Nephron progenitor cell (in vitro differentiated cells): ENCODE data around the gene MYH14.

Experiments used
- DNase-seq: peaks from one replicate; pipeline ENCODE4 v3.0.0; 2021
- H3K27ac Mint-ChIP-seq: 2 replicates; pipeline ENCODE4 v1.8.0; 2021; ENCODE audit warnings: mild to moderate bottlenecking, moderate library complexity, mixed read lengths
- H3K27me3 Mint-ChIP-seq: 2 replicates; pipeline ENCODE4 v1.8.0; 2021; ENCODE audit warnings: mild to moderate bottlenecking, low read depth, mixed read lengths; ENCODE audit not compliant: poor library complexity
- H3K36me3 Mint-ChIP-seq: 2 replicates; pipeline ENCODE4 v1.8.0; 2021; ENCODE audit warnings: low read depth, mixed read lengths
- H3K4me1 Mint-ChIP-seq: 2 replicates; pipeline ENCODE4 v1.8.0; 2021; ENCODE audit warnings: mixed read lengths
- H3K4me3 Mint-ChIP-seq: 2 replicates; pipeline ENCODE4 v1.8.0; 2021; ENCODE audit warnings: mild to moderate bottlenecking, moderate library complexity, mixed read lengths
- H3K9me3 Mint-ChIP-seq: 2 replicates; pipeline ENCODE4 v1.8.0; 2021; ENCODE audit warnings: mild to moderate bottlenecking, moderate library complexity, mixed read lengths
- CTCF ChIP-seq: fragments of 200-600 bp; sonication (generic); IDR thresholded peaks from 2 replicates; pipeline ENCODE4 v1.5.0; 2021; ENCODE audit warnings: antibody characterized with exemption

Gene MYH14

DNA sequence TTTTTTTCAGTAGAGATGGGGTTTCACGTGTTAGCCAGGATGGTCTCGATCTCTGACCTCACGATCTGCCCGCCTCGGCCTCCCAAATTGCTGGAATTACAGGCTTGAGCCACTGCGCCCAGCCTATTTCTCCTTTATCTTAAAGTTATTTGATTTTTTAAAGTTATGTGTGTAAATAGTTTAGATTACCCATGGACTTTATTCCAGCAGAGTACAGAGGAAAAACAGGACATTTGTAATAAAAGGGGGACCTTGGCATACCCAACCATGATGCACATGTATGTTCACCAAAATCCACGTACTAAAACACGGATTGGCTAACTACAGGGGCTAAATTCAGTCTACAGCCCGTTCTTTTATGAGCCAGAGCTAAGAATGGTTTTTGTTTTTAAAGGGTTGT lies 26.6 kb upstream of the MYH14 start:
- H3K4me3 Mint-ChIP-seq, result no peak overlapping the region
- peaks cover 26% of the 10 kb centered on the region for H3K4me1 Mint-ChIP-seq
- H3K9me3 Mint-ChIP-seq, result no peaks in the 10 kb centered on the region
- peaks cover 7% of the 10 kb centered on the region for H3K27me3 Mint-ChIP-seq
- TF ChIP-seq CTCF, result no peak
- no peak overlapping the region for H3K27ac Mint-ChIP-seq
- no peaks in the 10 kb centered on the region for H3K36me3 Mint-ChIP-seq
- no peak for DNase-seq

DNA sequence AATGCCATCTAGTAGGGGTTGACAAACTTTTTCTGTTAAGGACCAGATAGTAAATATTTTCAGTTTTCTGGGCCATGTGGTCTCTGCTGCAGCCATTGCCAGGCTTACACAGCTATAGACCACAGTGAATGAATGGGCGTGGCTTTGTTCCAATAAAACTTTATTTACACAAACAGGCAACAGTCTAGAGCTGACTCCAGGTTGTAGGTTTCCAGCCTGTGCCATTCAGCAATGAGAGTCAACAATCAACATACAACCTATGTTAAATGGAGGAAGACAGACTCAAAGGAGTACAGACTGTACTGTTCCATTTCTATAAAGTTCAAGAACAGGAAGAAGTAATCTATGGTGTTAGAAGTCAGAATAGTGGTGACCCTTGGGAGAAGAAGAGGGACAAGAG lies 25.1 kb upstream of the MYH14 start:
- peaks cover 11% of the 10 kb centered on the region for H3K27me3 Mint-ChIP-seq
- H3K4me3 Mint-ChIP-seq, result no peak overlapping the region
- H3K27ac Mint-ChIP-seq, result peak overlapping the region; percentile 78
- H3K9me3 Mint-ChIP-seq, result no peaks in the 10 kb centered on the region
- peaks cover 22% of the 10 kb centered on the region for H3K4me1 Mint-ChIP-seq
- no peaks in the 10 kb centered on the region for H3K36me3 Mint-ChIP-seq
- DNase-seq, result no peak
- TF ChIP-seq CTCF, result no peak

- H3K36me3 Mint-ChIP-seq, result no peaks in the 10 kb centered on the region
- peak overlapping the region; percentile 7 for H3K4me3 Mint-ChIP-seq
- no peaks in the 10 kb centered on the region for H3K9me3 Mint-ChIP-seq
- peaks cover 22% of the 10 kb centered on the region for H3K4me1 Mint-ChIP-seq
- H3K27ac Mint-ChIP-seq, result peak overlapping the region; percentile 49
- TF ChIP-seq CTCF, result no peak
- DNase-seq, result no peak
- peaks cover 11% of the 10 kb centered on the region for H3K27me3 Mint-ChIP-seq
Measured at GRCh38 chr19:50178859-50179537, 24.4 kb upstream of the MYH14 start.

DNA sequence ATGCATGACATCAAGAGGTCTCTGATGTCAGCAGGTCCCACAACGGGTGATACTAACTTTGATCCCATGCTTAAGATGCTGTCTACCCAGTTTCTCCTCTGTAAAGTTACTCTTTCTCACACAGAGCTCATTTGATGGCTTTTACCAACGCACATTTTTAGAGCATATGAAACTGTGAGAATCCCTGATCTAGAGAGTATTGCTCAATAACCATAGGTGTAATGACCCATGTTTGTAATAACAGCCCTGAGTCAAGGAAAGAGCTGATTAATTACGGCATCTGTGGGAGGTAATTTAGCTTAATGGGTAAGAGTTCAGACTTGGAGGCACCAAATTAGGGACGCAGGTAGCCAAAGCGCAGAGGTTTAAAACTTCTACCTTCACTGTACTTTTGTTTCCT lies 22.3 kb upstream of the MYH14 start:
- H3K4me1 Mint-ChIP-seq, result peaks cover 25% of the 10 kb centered on the region
- no peak for TF ChIP-seq CTCF
- H3K36me3 Mint-ChIP-seq, result no peaks in the 10 kb centered on the region
- no peak overlapping the region for H3K27ac Mint-ChIP-seq
- no peaks in the 10 kb centered on the region for H3K9me3 Mint-ChIP-seq
- no peak overlapping the region for H3K4me3 Mint-ChIP-seq
- DNase-seq, result no peak
- peaks cover 7% of the 10 kb centered on the region for H3K27me3 Mint-ChIP-seq

- Mint-ChIP-seq H3K4me3 (no peak overlapping the region), H3K4me1 (peaks cover 13% of the 10 kb centered on the region), H3K36me3 (no peaks in the 10 kb centered on the region), H3K27ac (no peak overlapping the region), H3K27me3 (peaks cover 13% of the 10 kb centered on the region), H3K9me3 (peaks cover 3% of the 10 kb centered on the region)
- no peak for DNase-seq
- TF ChIP-seq CTCF, result no peak
Measured at GRCh38 chr19:50184196-50184595, 19.2 kb upstream of the MYH14 start.

GRCh38 chr19:50187937-50188336 lies 15.5 kb upstream of the MYH14 start:
- no peak for TF ChIP-seq CTCF
- Mint-ChIP-seq H3K27ac (no peak overlapping the region), H3K4me3 (no peak overlapping the region), H3K4me1 (peaks cover 5% of the 10 kb centered on the region), H3K36me3 (no peaks in the 10 kb centered on the region), H3K27me3 (peaks cover 27% of the 10 kb centered on the region), H3K9me3 (peaks cover 3% of the 10 kb centered on the region)
- DNase-seq, result no peak
